ENCODE results near the gene HCAR2.
"Not testable (repeated sequence)": the region's sequence is repeated elsewhere in the genome, so short reads cannot be mapped to it uniquely, and the experiment has no call there.

GRCh38 chr12:122711266-122711665 is 8.1 kb upstream of the HCAR2 start:
- TF ChIP-seq RAD21 (IDR thresholded peaks at IDR 0.05; ENCODE audit: low read depth); POLR2A (IDR thresholded peaks at IDR 0.05; ENCODE audit: borderline replicate concordance, extremely low read depth, insufficient read depth, insufficient read length); TCF7L2 (IDR thresholded peaks at IDR 0.05; ENCODE audit: borderline replicate concordance, extremely low read depth, insufficient read depth, insufficient read length); EZH2 (IDR thresholded peaks at IDR 0.05); SP1 (IDR thresholded peaks at IDR 0.05; ENCODE audit: low read depth): not testable (repeated sequence)
- TF ChIP-seq, protein P1, sequence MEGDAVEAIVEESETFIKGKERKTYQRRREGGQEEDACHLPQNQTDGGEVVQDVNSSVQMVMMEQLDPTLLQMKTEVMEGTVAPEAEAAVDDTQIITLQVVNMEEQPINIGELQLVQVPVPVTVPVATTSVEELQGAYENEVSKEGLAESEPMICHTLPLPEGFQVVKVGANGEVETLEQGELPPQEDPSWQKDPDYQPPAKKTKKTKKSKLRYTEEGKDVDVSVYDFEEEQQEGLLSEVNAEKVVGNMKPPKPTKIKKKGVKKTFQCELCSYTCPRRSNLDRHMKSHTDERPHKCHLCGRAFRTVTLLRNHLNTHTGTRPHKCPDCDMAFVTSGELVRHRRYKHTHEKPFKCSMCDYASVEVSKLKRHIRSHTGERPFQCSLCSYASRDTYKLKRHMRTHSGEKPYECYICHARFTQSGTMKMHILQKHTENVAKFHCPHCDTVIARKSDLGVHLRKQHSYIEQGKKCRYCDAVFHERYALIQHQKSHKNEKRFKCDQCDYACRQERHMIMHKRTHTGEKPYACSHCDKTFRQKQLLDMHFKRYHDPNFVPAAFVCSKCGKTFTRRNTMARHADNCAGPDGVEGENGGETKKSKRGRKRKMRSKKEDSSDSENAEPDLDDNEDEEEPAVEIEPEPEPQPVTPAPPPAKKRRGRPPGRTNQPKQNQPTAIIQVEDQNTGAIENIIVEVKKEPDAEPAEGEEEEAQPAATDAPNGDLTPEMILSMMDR (IDR thresholded peaks at IDR 0.05 in 2 of 3, conservative IDR thresholded peaks at IDR 0.05 in 1 of 3; ENCODE audit: borderline replicate concordance in 1 of 3, insufficient read depth in 1 of 3, low read depth in 2 of 3, low read length in 2 of 3), result not testable (repeated sequence)
- TF ChIP-seq, protein P2, sequence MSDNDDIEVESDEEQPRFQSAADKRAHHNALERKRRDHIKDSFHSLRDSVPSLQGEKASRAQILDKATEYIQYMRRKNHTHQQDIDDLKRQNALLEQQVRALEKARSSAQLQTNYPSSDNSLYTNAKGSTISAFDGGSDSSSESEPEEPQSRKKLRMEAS (IDR thresholded peaks at IDR 0.05), result not testable (repeated sequence)

Measured in HCT116 (cell line).